ENCODE measurements around the gene VPS39.

Gene VPS39

DNA sequence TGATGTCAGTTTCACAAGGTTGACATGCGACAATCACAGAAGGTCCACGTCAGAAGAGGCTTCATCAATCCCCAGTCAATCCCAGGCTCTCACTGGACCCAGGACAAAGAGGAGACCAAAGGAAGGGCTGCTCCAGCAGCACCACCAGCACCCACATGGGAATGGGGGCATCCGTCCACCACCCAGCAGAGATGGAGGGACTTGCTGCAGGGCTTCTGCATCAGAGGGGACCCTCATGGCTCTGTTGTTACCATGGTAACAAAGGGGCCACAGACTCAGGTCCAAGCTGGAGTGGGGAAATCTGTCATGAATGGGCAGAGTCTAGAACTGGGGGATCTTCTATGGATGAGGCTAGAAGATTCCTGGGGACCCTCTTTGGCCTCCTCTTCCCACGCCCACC, 64.7 kb downstream of the VPS39 start:
- no peak for TF ChIP-seq CTCF (IDR thresholded peaks at IDR 0.05; ENCODE audit: insufficient read depth, low read length, poor library complexity, severe bottlenecking)
- no peak for DNase-seq (ENCODE audit: extremely low read depth, insufficient read length)
- Histone ChIP-seq H3K4me3 (replicated peaks; ENCODE audit: low read depth, low read length) (no peak overlapping the region), H3K36me3 (ENCODE audit: control insufficient read depth, insufficient read depth, low read length) (no peaks in the 10 kb centered on the region), H3K27me3 (replicated peaks; ENCODE audit: control insufficient read depth, insufficient read depth, low read length) (no peaks in the 10 kb centered on the region; the same call in 1 of the 2 replicates)

DNA sequence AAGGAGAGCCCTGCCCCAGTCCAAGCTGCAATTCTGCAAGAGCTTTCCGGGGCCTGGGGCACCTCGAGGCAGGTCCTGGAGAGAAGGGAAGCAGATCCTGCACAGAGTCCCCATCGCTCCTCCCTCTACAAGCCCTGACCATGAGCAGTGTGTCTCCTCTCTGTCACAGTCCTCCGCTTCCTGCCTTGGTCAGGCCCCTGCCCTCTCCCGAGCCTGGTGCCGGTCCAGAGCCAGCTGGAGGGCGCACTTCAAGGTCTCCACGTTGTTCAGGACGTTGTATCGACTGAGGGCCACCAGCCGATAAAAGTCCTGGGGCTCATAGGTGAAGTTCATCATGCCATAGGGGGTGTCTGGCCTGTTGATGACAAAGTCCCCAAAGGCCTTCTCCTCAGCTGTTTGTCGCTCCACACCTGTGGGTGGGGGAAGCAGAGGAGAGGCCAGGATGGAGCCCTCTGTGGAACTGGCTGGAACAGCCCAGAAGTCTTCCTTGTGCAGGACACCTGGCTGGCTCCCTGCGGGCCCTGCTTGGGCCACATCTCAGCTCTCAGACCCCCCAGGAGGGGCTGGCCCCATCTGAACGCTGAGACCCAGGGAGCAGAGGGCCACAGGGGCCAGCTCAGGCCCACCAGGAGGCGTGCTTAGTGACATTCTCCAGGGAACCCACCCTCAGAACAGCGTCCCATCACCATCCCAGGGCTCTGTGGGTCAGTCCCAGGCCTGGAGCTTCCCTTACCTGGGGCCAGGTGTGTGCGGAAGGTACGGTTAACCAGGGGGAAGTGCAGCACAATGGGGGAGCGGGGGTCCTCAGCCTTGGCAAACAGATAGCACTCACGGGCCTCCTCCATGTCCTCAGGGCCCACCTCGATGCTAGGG, 66.1 kb downstream of the VPS39 start:
- H3K27me3 ChIP-seq (replicated peaks; ENCODE audit: control insufficient read depth, insufficient read depth, low read length), result no peaks in the 10 kb centered on the region; the same call in 1 of the 2 replicates

DNA sequence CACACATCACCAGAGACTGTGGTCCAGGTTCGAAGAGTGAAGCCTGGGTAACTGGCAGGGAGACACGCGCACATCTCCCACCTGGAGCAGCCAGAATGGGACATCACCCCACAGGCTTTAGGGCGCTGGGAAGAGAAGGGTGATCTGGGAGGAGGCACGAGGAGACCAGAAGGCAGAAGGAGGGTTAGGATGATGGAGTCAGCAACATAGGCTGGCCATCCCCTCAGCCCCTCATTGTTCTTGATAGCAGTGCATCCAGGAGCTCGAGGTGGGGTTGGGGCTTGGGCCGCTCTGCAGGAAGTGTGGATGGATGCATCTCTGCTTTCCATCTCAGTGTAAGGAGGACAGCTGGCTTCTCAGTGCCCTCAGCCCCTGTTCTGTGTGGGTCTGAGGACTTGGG, 66.9 kb downstream of the VPS39 start:
- no peaks in the 10 kb centered on the region for H3K36me3 ChIP-seq (ENCODE audit: control insufficient read depth, insufficient read depth, low read length)
- no peak for DNase-seq (ENCODE audit: extremely low read depth, insufficient read length)
- TF ChIP-seq CTCF (IDR thresholded peaks at IDR 0.05; ENCODE audit: insufficient read depth, low read length, poor library complexity, severe bottlenecking), result no peak
- no peaks in the 10 kb centered on the region; the same call in 1 of the 2 replicates for H3K27me3 ChIP-seq (replicated peaks; ENCODE audit: control insufficient read depth, insufficient read depth, low read length)
- H3K4me3 ChIP-seq (replicated peaks; ENCODE audit: low read depth, low read length), result no peak overlapping the region

More for the DNA sequence above, 66.1 kb downstream of the VPS39 start:
- no peak overlapping the region for H3K4me3 ChIP-seq (replicated peaks; ENCODE audit: low read depth, low read length)
- no peak for TF ChIP-seq CTCF (IDR thresholded peaks at IDR 0.05; ENCODE audit: insufficient read depth, low read length, poor library complexity, severe bottlenecking)
- no peaks in the 10 kb centered on the region for H3K36me3 ChIP-seq (ENCODE audit: control insufficient read depth, insufficient read depth, low read length)
- DNase-seq (ENCODE audit: extremely low read depth, insufficient read length), result no peak

- no peak for DNase-seq (ENCODE audit: extremely low read depth, insufficient read length)
- Histone ChIP-seq H3K4me3 (replicated peaks; ENCODE audit: low read depth, low read length) (no peak overlapping the region), H3K36me3 (ENCODE audit: control insufficient read depth, insufficient read depth, low read length) (no peaks in the 10 kb centered on the region), H3K27me3 (replicated peaks; ENCODE audit: control insufficient read depth, insufficient read depth, low read length) (no peaks in the 10 kb centered on the region; the same call in 1 of the 2 replicates)
- no peak for TF ChIP-seq CTCF (IDR thresholded peaks at IDR 0.05; ENCODE audit: insufficient read depth, low read length, poor library complexity, severe bottlenecking)
These were observed 67.6 kb downstream of the VPS39 start for GRCh38 chr15:42140383-42141070.

- Histone ChIP-seq H3K36me3 (ENCODE audit: control insufficient read depth, insufficient read depth, low read length) (no peaks in the 10 kb centered on the region), H3K4me3 (replicated peaks; ENCODE audit: low read depth, low read length) (no peak overlapping the region), H3K27me3 (replicated peaks; ENCODE audit: control insufficient read depth, insufficient read depth, low read length) (no peaks in the 10 kb centered on the region; the same call in 1 of the 2 replicates)
- TF ChIP-seq CTCF (IDR thresholded peaks at IDR 0.05; ENCODE audit: insufficient read depth, low read length, poor library complexity, severe bottlenecking), result no peak
- DNase-seq (ENCODE audit: extremely low read depth, insufficient read length), result no peak
These were observed 68.5 kb downstream of the VPS39 start for GRCh38 chr15:42139596-42139995.
